HG03558 (cell line): ENCODE data around the gene DDIAS.
"Not testable (repeated sequence)": the region's sequence is repeated elsewhere in the genome, so short reads cannot be mapped to it uniquely, and the experiment has no call there.

Experiments
- ATAC-seq: cut with Tn5 transposase; IDR thresholded peaks from one replicate; pipeline ENCODE4 v1.9.1; 2021; ENCODE audit warnings: moderate number of reproducible peaks; ENCODE audit not compliant: unreplicated experiment; ENCODE audit errors: extremely low read depth

The DDIAS gene

GRCh38 chr11:82919786-82920185 lies 18.2 kb downstream of the DDIAS start:
- ATAC-seq, result not testable (repeated sequence)

- not testable (repeated sequence) for ATAC-seq
These were observed 18.7 kb downstream of the DDIAS start for GRCh38 chr11:82920227-82920626.

DNA sequence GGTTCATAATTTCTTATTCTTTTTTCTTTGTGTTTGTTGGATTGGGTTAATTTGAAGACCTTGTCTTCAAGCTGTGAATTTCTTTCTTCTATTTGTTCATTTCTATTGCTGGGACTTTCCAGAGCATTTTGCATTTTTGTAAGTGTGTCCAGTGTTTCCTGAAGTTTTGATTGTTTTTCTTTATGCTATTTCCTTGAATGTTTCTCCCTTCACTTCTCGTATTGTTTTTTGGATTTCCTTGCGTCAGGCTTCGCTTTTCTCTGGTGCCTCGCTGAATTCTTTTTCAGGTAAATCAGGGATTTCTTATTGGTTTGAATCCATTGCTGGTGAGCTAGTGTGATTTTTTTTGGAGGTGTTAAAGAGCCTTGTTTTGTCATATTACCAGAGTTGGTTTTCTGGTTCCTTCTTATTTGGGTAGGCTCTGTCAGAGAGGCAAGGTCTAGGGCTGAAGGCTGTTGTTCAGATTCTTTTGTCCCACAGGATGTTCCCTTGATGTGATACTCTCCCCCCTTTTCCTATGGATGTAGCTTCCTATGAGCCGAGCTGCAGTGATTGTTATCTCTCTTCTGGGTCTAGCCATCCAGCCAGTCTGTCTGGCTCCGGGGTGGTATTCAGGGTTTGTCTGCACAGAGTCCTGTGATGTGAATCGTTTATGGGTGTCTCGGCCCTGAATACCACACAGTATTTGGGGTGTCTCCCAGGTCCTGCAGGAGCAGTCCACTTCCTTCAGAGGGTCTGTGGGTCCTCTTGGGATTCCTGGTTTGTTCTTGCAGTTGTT lies 21.0 kb downstream of the DDIAS start:
- not testable (repeated sequence) for ATAC-seq

DNA sequence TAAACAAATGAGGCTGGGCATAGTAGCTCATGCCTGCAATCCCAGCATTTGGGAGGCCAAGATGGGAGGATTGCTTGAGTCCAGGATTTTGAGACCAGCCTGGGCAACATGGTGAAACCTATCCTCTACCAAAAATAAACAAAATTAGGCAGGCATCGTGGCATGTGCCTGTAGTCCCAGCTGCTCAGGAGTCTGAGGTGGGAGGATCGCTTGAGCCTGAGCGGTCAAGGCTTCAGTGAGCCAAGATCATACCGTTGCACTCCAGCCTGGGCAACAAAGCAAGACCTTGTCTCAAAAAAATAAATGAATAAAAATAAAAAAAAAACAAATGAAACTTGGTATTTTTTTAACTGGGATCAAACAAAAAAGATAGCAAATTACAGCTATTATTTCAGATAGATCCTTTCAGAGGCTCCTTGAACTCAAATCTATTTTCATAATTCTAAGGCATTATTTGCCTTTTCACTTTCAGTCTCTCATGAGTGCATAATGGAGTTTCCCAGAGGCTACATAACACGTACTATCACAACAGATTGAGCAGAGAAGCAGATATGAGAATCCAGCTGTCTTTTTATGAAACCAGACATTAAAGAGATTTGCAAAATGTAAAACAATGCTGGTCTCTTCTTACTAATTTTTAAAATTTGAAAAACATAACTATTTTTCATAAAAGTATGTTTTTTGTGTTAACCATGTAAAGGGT lies 23.1 kb downstream of the DDIAS start:
- no peak for ATAC-seq

GRCh38 chr11:82927264-82927880 lies 25.8 kb downstream of the DDIAS start:
- peak; percentile 59 for ATAC-seq

DNA sequence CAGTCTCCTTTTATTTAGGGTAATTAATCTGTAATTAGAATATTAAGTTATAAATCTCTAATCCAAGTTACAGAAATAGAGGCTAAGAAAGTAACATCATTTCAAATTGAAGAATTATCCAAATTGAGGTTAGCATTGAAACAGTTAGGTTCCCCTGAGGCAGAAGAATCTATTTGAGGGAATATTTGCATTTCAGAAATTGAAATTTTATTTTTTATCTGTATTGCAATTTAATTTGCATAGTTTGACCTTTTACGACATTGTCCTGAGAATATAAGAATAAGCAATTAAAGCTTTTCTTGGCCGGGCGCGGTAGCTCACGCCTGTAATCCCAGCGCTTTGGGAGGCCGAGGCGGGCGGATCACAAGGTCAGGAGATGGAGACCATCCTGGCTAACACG lies 27.6 kb downstream of the DDIAS start:
- no peak for ATAC-seq

GRCh38 chr11:82930229-82930628 lies 28.7 kb downstream of the DDIAS start:
- no peak for ATAC-seq

- ATAC-seq, result no peak
These were observed 29.2 kb downstream of the DDIAS start for GRCh38 chr11:82930734-82931133.

DNA sequence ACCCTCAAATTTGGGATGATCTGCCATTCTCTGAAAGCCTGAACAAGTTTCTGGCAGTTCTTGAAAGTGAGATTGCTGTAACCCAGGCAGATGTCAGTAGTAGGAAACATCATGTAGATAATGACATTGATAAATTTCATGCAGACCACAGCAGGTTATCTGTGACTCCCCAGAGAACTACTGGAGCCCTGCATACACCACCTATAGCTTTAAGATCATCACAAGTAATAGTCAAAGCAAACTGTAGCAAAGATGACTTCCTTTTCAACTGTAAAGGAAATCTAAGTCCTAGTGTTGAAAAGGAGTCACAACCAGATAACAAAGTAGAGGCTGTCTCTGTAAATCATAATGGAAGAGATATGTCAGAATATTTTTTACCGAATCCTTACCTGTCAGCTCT lies 31.0 kb downstream of the DDIAS start:
- no peak for ATAC-seq

- ATAC-seq, result no peak
These were observed 34.7 kb downstream of the DDIAS start for GRCh38 chr11:82936261-82936660.

DNA sequence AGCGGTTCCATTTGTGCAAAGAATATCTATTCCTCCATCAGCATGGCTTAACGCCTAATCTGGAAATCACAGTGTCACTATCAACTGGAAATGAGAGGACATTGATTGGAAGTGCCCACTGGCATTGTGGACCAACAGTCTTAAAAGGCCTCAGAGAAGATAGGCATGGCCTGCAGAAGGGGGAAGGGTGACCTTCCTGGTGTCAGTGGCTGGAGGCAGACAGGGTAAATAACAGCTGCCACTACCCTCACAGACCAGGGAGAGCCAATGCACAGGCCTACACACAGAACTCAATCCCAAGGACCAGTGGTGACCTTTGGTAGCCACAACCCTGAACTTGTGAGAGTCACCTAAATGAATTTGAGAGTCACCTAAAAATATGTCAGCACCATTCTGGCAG lies 36.0 kb downstream of the DDIAS start:
- no peak for ATAC-seq

- no peak for ATAC-seq
These were observed 37.9 kb downstream of the DDIAS start for GRCh38 chr11:82939456-82939855.

DNA sequence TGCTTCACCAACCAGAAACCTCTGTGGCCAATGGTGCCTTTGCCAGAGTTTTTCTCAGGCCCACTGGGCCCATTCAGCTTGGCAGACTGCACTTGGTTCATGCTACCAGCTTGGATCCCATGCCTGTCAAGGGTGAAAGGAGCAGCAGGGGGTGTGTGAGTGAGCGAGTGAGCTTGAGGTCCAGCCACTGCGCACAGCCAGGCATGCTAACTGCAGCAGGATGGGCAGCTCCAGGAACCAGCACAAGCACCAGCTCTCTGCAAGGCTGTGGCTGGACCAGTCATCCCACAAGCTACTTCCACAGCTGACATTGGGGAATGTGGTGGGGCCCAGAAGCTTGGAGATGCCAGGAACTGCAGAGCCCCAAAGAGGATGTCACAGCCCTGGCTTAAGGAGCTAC lies 40.8 kb downstream of the DDIAS start:
- no peak for ATAC-seq

GRCh38 chr11:82943430-82943829 lies 41.9 kb downstream of the DDIAS start:
- ATAC-seq, result not testable (repeated sequence)

GRCh38 chr11:82944198-82944597 lies 42.7 kb downstream of the DDIAS start:
- no peak for ATAC-seq

DNA sequence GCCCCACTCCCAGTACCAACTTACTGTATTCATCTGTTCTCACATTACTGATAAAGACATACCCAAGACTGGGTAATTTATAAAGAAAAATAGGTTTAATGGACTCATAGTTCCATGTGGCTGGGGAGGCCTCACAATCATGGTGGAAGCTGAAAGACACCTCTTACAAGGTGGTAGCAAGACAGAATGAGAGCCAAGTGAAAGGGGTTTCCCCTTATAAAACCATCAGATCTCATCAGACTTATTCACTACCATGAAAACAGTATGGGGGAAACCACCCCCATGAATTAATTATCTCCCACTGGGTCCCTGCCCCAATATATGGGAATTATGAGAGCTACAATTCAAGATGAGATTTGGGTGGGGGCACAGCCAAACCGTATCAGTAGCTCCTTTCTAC lies 43.5 kb downstream of the DDIAS start:
- ATAC-seq, result not testable (repeated sequence)

GRCh38 chr11:82945682-82946081 lies 44.1 kb downstream of the DDIAS start:
- no peak for ATAC-seq

DNA sequence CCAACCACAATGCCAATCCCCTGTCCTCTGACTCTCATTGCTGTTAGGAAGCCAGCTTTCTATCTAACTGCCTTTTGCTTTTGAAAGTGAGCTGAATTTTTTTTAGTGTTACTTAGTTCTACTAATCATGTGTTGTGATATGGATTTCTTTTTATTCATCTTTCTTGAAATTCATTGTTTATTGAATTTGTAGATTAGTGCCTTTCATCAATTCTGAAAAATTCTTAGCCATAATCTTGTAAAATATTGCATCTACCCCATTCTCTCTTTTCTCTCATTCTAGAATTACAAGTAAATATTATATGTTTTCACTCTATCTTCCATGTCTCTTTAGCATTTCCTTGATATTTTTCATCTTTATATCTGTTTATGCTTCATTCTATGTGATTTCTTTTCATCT lies 47.8 kb downstream of the DDIAS start:
- no peak for ATAC-seq

DNA sequence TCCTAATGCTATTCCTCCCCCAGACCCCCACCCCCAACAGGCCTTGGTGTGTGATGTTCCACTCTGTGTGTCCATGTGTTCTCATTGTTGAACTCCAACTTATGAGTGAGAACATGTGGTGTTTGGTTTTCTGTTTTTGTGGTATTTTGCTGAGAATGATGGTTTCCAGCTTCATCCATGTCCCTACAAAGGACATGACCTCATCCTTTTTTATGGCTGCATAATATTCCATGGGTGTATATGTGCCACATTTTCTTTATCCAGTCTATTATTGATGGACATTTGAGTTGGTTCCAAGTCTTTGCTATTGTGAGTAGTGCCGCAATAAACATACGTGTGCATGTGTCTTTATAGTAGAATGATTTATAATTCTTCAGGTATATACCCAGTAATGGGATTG lies 49.0 kb downstream of the DDIAS start:
- ATAC-seq, result not testable (repeated sequence)

DNA sequence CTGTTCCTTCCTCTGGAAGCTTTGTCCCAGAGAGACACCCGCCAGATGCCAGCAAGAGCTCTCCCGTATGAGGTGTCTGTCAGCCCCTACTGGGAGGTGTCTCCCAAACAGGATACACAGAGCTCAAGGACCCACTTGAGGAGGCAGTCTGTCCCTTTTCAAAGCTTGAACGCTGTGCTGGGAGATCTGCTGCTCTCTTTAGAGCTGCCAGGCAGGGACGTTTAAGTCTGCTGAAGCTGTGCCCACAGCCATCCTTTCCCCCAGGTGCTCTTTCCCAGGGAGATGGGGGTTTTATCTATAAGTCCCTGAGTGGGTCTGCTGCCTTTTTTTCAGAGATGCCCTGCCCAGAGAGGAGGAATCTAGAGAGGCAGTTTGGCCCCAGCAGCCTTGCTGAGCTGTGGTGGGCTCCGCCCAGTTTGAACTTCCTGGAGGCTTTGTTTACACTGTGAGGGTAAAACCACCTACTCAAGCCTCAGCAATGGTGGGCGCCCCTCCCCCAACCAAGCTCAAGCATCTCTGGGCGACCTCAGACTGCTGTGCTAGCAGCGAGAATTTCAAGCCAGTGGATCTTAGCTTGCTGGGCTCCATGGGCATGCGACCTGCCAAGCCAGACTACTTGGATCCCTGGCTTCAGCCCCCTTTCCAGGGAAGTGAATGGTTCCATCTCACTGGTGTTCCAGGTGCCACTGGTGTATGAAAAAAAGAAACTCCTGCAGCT lies 54.4 kb downstream of the DDIAS start:
- not testable (repeated sequence) for ATAC-seq
